ENCODE results near the gene CAND1.

Gene CAND1

GRCh38 chr12:67290378-67290777 is 21.2 kb downstream of the CAND1 start:
- no peak for TF ChIP-seq CTCF (IDR thresholded peaks at IDR 0.05; ENCODE audit: insufficient read depth, low read depth, low read length, missing control alignments)
- no peak for DNase-seq (ENCODE audit: low read depth)
- no peak overlapping the region for H3K4me3 ChIP-seq (ENCODE audit: low read depth, low read length)

DNA sequence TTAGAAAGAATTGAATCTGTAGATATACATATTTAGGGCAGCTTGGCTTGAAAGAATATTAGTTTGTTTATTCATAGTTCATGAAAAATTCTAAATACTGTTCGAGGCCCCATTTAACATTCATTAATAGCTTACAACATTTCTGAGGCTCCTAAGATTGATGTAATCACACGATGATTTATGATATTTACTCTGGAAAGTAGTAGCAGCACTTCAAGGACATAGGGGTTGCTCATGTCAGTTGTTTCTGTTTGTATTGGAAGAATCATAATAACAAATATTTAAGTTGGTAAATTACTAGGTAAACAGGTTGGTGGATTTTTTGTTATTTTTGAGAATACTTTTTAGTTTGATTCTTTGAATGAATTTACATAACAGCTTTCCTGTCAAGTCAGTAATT is 30.4 kb downstream of the CAND1 start:
- no peak for DNase-seq (ENCODE audit: low read depth)
- no peak for TF ChIP-seq CTCF (IDR thresholded peaks at IDR 0.05; ENCODE audit: insufficient read depth, low read depth, low read length, missing control alignments)
- no peak overlapping the region for H3K4me3 ChIP-seq (ENCODE audit: low read depth, low read length)

DNA sequence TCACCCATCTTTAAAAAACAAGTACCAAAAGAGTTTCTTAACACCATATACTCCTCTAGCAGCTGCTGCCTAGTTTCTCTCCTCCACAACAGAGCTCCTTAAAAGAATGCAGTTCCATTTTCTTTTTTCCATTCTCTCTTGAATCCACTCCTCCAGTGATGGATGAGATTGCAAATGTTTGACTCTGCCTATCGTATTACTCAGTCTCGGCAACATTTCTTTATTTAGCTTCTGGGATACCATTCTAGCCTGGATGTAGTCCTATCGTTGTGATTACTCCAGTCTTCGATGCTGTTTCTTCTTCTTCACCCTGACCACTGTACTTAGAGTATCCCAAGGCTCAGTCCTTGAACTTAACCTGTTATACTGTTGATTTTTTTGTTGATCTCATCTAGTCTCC is 30.8 kb downstream of the CAND1 start:
- no peak for TF ChIP-seq CTCF (IDR thresholded peaks at IDR 0.05; ENCODE audit: insufficient read depth, low read depth, low read length, missing control alignments)
- no peak for DNase-seq (ENCODE audit: low read depth)

GRCh38 chr12:67302162-67302561 is 33.0 kb downstream of the CAND1 start:
- DNase-seq (ENCODE audit: low read depth) = no peak
- TF ChIP-seq CTCF (IDR thresholded peaks at IDR 0.05; ENCODE audit: insufficient read depth, low read depth, low read length, missing control alignments) = no peak
- H3K4me3 ChIP-seq (ENCODE audit: low read depth, low read length) = no peak overlapping the region

More for the DNA sequence above, 30.8 kb downstream of the CAND1 start:
- H3K4me3 ChIP-seq (ENCODE audit: low read depth, low read length) = no peak overlapping the region

DNA sequence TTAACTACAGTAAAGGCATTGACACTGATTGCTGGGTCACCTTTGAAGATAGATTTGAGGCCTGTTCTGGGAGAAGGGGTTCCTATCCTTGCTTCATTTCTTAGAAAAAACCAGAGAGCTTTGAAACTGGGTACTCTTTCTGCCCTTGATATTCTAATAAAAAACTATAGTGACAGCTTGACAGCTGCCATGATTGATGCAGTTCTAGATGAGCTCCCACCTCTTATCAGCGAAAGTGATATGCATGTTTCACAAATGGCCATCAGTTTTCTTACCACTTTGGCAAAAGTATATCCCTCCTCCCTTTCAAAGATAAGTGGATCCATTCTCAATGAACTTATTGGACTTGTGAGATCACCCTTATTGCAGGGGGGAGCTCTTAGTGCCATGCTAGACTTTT is 36.4 kb downstream of the CAND1 start:
- H3K4me3 ChIP-seq (ENCODE audit: low read depth, low read length) = no peak overlapping the region
- DNase-seq (ENCODE audit: low read depth) = no peak
- no peak for TF ChIP-seq CTCF (IDR thresholded peaks at IDR 0.05; ENCODE audit: insufficient read depth, low read depth, low read length, missing control alignments)

GRCh38 chr12:67306712-67307111 is 37.6 kb downstream of the CAND1 start:
- no peak overlapping the region for H3K4me3 ChIP-seq (ENCODE audit: low read depth, low read length)
- no peak for TF ChIP-seq CTCF (IDR thresholded peaks at IDR 0.05; ENCODE audit: insufficient read depth, low read depth, low read length, missing control alignments)
- no peak for DNase-seq (ENCODE audit: low read depth)

DNA sequence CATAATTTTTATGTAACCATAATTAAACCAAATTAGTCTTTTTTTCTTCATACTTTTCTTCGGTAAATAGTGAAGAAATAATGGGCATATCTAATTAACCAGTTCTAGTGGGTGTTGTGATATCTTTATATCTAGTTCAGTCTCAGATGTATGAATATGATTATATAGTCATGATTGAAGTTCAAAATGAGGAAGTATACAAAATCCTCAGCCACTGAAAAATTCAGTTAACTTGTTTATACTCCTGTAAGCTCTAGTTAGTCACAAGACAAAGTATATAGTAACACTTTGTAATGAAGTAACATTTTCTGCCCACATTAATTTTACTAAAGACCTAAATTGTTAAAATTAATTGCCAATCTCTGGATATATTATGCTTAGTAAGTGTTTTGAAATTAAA is 46.5 kb downstream of the CAND1 start:
- no peak overlapping the region for H3K4me3 ChIP-seq (ENCODE audit: low read depth, low read length)
- no peak for TF ChIP-seq CTCF (IDR thresholded peaks at IDR 0.05; ENCODE audit: insufficient read depth, low read depth, low read length, missing control alignments)
- no peak for DNase-seq (ENCODE audit: low read depth)

Measured in GM12865 (cell line).